ENCODE measurements around the gene VHLL.

The VHLL gene

DNA sequence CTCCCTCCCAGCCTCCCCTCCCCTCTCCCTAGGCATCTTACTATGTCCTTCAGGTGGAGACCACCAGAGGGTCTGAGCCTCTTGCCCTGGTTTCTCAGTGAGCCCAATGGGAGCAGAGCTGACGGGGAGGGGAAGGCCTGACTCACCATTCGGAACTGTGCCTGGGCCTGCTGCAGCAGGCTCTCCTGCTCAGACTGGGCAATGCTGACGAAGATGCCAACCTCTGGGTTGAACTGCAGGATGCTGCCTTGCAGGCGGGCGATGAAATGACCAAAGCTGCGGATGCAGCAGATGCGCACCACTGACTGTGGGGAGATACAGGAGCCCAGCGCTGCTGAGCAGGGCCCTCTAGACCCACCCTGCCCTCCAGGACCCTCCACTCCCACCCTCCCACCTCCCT, 40.2 kb downstream of the VHLL start:
- DNase-seq (ENCODE audit: low read depth): no peak
- H3K4me3 ChIP-seq (ENCODE audit: low read length): no peak overlapping the region
- TF ChIP-seq, protein P1, sequence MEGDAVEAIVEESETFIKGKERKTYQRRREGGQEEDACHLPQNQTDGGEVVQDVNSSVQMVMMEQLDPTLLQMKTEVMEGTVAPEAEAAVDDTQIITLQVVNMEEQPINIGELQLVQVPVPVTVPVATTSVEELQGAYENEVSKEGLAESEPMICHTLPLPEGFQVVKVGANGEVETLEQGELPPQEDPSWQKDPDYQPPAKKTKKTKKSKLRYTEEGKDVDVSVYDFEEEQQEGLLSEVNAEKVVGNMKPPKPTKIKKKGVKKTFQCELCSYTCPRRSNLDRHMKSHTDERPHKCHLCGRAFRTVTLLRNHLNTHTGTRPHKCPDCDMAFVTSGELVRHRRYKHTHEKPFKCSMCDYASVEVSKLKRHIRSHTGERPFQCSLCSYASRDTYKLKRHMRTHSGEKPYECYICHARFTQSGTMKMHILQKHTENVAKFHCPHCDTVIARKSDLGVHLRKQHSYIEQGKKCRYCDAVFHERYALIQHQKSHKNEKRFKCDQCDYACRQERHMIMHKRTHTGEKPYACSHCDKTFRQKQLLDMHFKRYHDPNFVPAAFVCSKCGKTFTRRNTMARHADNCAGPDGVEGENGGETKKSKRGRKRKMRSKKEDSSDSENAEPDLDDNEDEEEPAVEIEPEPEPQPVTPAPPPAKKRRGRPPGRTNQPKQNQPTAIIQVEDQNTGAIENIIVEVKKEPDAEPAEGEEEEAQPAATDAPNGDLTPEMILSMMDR (conservative IDR thresholded peaks at IDR 0.05; ENCODE audit: low read length): no peak

DNA sequence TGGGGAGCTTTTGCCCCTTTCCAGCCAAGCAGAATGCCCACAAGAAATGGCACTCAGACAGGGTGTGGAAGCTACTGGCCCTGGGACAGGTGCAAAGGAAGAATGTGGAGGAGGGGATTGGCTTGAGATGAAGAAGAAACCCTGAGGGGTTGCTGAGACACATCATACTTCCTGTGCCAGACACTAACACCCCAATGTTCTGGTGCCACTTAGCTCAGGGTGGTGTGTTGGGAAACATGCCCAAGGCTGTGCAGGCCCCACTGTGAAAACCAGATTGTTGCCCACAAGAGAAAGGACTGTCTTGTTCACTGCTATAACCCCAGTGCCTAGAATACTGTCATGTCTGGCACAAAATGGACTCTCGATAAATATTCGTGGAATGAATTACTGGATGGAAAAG, 41.4 kb downstream of the VHLL start:
- TF ChIP-seq, protein P1 (conservative IDR thresholded peaks at IDR 0.05; ENCODE audit: low read length): no peak
- no peak for DNase-seq (ENCODE audit: low read depth)
- H3K4me3 ChIP-seq (ENCODE audit: low read length): no peak overlapping the region

DNA sequence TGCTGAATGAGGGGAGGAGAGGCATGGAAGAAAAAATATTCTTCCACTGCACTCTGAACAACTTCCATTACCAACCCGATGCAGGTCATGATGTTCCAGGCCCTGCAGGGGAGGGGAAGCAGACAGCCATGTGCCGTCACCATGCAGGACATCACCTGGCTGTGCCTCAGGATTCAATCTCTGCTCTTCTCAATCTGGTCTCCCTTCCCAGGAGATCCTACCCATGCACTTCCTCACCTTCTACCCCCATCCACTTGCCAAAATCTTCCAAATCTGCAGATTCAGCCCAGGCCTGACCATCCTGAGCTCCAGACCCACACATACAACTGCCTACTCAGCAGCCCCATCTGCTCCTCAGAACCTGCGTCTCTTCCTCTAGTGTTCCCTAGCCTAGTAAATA, 45.5 kb downstream of the VHLL start:
- DNase-seq (ENCODE audit: low read depth): no peak
- no peak overlapping the region for H3K4me3 ChIP-seq (ENCODE audit: low read length)
- TF ChIP-seq, protein P1 (conservative IDR thresholded peaks at IDR 0.05; ENCODE audit: low read length): no peak

DNA sequence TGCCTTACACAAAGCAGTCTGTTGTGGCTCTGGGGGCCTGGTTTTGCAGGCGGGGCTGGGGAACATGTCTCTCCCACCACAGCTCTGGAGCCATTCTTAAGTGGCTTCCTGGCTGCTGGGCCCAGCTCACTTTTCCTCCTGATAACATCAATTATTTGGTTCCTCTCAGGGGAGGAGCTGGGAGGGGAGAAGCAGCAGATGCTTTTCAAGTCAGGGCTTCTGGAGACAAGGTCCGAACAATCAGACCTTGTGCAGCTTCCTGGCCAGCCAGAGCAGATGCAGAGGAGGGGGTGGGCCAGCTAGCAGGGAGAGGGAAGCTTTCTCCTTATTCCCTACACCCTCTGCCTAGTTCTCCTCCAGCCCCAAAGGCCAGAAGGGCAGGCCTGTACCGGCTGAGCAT, 47.6 kb downstream of the VHLL start:
- no peak for DNase-seq (ENCODE audit: low read depth)
- TF ChIP-seq, protein P1 (conservative IDR thresholded peaks at IDR 0.05; ENCODE audit: low read length): no peak
- H3K4me3 ChIP-seq (ENCODE audit: low read length): no peak overlapping the region

DNA sequence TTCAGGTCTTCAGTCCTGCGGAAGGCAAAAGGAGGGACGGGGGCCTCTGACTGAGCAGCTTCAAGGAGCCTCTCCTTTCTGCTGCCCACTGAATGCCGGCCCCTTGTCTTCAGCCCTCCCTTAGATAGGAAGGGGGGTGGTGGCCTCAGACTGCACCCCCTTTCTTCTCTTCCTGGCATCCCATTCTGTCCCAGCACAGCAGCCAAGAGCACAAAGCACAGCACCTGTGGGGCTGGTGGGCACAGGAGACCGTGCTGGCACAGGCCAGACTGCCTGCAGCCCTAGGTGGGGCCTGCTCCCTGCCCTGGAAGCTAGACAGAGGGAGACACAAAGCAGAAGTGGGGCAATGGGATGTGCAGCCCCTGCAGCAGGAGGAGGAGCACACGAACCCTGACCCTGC, 49.5 kb downstream of the VHLL start:
- no peak for DNase-seq (ENCODE audit: low read depth)
- H3K4me3 ChIP-seq (ENCODE audit: low read length): no peak overlapping the region
- TF ChIP-seq, protein P1 (conservative IDR thresholded peaks at IDR 0.05; ENCODE audit: low read length): no peak
